Bronchial epithelial cell (primary cell): ENCODE results near the gene COL15A1. TPM values are rescaled to one million over a fixed set of nuclear protein-coding genes. Genes with fewer than 3 reads are reported as not detected.

Source experiments
- DNase-seq: peaks from one replicate; pipeline ENCODE4 v3.0.0-alpha.2; 2010; ENCODE audit warnings: low read depth
- FAIRE-seq: peaks from 2 replicates; lab custom pipeline; 2011; peaks lifted over from hg19 to GRCh38; lab: Jason Lieb, UNC
- H3K27me3 ChIP-seq: 2 replicates; pipeline ENCODE4 v1.5.1; 2011; ENCODE audit warnings: low read length; ENCODE audit not compliant: control insufficient read depth, insufficient read depth
- H3K36me3 ChIP-seq: 2 replicates; pipeline ENCODE4 v1.5.1; 2011; ENCODE audit warnings: low read length; ENCODE audit not compliant: control insufficient read depth, insufficient read depth
- H3K4me3 ChIP-seq: 2 replicates; pipeline ENCODE4 v1.5.1; 2011; ENCODE audit warnings: mild to moderate bottlenecking, low read depth, low read length, control low read depth
- CTCF ChIP-seq: IDR thresholded peaks from 2 replicates; pipeline ENCODE4 v1.5.1; 2011; ENCODE audit warnings: mild to moderate bottlenecking, moderate library complexity, low read length, control low read depth, inconsistent platforms; ENCODE audit not compliant: insufficient read depth, severe bottlenecking
- total RNA-seq: library from RNA; depleted of rRNA; stranded (reverse); fragments of >200 nt; gene quantifications from 2 replicates; pipeline ENCODE4 v1.2.1, GENCODE V29; 2014

Gene COL15A1
- total RNA-seq, 1 donor from 2014 or later, result 1.6 TPM

- TF ChIP-seq CTCF, result no peak
- DNase-seq, result no peak
Observed at GRCh38 chr9:98983295-98984268, 39.9 kb downstream of the COL15A1 start.

GRCh38 chr9:98985596-98985995 is 41.9 kb downstream of the COL15A1 start:
- DNase-seq, result no peak
- Histone ChIP-seq H3K36me3 (no peaks in the 10 kb centered on the region), H3K27me3 (peaks cover 2% of the 10 kb centered on the region), H3K4me3 (no peak overlapping the region)
- TF ChIP-seq CTCF, result no peak
- no peak for FAIRE-seq

More at GRCh38 chr9:98983295-98984268, 39.9 kb downstream of the COL15A1 start:
- peaks cover 2% of the 10 kb centered on the region for H3K27me3 ChIP-seq
- no peak overlapping the region for H3K4me3 ChIP-seq
- no peak for FAIRE-seq
- no peaks in the 10 kb centered on the region for H3K36me3 ChIP-seq

GRCh38 chr9:98986866-98987651 is 43.4 kb downstream of the COL15A1 start:
- H3K4me3 ChIP-seq, result no peak overlapping the region
- peaks cover 2% of the 10 kb centered on the region for H3K27me3 ChIP-seq
- TF ChIP-seq CTCF, result no peak
- no peak for FAIRE-seq
- DNase-seq, result no peak
- no peaks in the 10 kb centered on the region for H3K36me3 ChIP-seq

- FAIRE-seq (no peak), DNase-seq (peak; percentile 97)
- Histone ChIP-seq H3K27me3 (peaks cover 2% of the 10 kb centered on the region), H3K4me3 (no peak overlapping the region), H3K36me3 (no peaks in the 10 kb centered on the region)
- TF ChIP-seq CTCF, result peak; percentile 16
Observed at GRCh38 chr9:98989036-98990000, 45.6 kb downstream of the COL15A1 start.
